ENCODE results near the gene ALKBH4.

DNA sequence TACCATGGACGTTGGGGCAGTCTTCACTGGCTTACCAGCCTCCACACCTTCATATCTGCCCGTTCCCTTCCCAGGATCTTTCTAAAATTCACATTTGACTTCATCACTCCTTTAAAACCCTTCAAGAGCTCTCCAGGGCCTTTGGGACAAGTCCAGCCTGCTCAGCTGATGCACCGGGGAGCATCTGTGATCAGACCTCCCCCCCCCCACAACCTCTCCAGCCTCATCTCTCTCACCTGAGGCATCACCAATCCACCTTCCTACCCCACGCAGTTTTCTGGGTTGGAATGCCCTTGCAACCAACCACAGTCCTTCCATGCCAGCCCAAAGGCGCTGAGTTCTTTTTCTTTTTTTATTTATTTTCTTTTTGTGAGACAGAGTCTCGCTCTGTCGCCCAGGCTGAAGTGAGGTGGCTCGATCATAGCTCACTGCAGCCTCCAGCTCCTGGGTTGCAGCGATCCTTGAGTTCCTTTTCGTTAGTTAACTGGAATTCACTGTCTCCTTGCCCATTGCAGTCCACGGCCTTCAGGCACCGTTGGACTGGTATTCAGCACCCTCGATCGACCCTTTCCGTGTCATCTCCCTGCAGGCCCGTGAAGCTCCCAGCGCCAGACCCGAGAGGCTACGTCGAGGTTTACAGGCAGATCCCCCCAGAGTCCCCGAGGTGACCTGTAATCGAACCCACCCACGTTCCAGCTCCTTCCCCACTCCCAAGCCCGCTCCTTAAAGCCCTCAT is 654 bp downstream of the ALKBH4 start:
- TF ChIP-seq ZNF70 (CRISPR knock-in tag; IDR thresholded peaks at IDR 0.05) (no peak), ZFP30 (CRISPR knock-in tag; IDR thresholded peaks at IDR 0.05) (no peak), ZFP3 (CRISPR knock-in tag; IDR thresholded peaks at IDR 0.05) (no peak), RARB (CRISPR knock-in tag; IDR thresholded peaks at IDR 0.05) (no peak), ZNF565 (CRISPR knock-in tag; conservative IDR thresholded peaks at IDR 0.05; ENCODE audit: low read depth) (no peak), CSDC2 (CRISPR knock-in tag; IDR thresholded peaks at IDR 0.05) (no peak), OSR1 (CRISPR knock-in tag; IDR thresholded peaks at IDR 0.05) (no peak), ARNTL (CRISPR knock-in tag; IDR thresholded peaks at IDR 0.05; ENCODE audit: borderline replicate concordance, low read depth) (no peak), SNAI2 (CRISPR knock-in tag; IDR thresholded peaks at IDR 0.05) (no peak)
- TF ChIP-seq, protein P1, sequence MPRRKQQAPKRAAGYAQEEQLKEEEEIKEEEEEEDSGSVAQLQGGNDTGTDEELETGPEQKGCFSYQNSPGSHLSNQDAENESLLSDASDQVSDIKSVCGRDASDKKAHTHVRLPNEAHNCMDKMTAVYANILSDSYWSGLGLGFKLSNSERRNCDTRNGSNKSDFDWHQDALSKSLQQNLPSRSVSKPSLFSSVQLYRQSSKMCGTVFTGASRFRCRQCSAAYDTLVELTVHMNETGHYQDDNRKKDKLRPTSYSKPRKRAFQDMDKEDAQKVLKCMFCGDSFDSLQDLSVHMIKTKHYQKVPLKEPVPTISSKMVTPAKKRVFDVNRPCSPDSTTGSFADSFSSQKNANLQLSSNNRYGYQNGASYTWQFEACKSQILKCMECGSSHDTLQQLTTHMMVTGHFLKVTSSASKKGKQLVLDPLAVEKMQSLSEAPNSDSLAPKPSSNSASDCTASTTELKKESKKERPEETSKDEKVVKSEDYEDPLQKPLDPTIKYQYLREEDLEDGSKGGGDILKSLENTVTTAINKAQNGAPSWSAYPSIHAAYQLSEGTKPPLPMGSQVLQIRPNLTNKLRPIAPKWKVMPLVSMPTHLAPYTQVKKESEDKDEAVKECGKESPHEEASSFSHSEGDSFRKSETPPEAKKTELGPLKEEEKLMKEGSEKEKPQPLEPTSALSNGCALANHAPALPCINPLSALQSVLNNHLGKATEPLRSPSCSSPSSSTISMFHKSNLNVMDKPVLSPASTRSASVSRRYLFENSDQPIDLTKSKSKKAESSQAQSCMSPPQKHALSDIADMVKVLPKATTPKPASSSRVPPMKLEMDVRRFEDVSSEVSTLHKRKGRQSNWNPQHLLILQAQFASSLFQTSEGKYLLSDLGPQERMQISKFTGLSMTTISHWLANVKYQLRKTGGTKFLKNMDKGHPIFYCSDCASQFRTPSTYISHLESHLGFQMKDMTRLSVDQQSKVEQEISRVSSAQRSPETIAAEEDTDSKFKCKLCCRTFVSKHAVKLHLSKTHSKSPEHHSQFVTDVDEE (CRISPR knock-in tag; IDR thresholded peaks at IDR 0.05): no peak
- TF ChIP-seq, protein P2, sequence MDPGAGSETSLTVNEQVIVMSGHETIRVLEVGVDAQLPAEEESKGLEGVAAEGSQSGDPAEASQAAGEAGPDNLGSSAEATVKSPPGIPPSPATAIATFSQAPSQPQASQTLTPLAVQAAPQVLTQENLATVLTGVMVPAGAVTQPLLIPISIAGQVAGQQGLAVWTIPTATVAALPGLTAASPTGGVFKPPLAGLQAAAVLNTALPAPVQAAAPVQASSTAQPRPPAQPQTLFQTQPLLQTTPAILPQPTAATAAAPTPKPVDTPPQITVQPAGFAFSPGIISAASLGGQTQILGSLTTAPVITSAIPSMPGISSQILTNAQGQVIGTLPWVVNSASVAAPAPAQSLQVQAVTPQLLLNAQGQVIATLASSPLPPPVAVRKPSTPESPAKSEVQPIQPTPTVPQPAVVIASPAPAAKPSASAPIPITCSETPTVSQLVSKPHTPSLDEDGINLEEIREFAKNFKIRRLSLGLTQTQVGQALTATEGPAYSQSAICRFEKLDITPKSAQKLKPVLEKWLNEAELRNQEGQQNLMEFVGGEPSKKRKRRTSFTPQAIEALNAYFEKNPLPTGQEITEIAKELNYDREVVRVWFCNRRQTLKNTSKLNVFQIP (CRISPR knock-in tag; IDR thresholded peaks at IDR 0.05; ENCODE audit: borderline replicate concordance, low read depth): no peak
- TF ChIP-seq, protein P3, sequence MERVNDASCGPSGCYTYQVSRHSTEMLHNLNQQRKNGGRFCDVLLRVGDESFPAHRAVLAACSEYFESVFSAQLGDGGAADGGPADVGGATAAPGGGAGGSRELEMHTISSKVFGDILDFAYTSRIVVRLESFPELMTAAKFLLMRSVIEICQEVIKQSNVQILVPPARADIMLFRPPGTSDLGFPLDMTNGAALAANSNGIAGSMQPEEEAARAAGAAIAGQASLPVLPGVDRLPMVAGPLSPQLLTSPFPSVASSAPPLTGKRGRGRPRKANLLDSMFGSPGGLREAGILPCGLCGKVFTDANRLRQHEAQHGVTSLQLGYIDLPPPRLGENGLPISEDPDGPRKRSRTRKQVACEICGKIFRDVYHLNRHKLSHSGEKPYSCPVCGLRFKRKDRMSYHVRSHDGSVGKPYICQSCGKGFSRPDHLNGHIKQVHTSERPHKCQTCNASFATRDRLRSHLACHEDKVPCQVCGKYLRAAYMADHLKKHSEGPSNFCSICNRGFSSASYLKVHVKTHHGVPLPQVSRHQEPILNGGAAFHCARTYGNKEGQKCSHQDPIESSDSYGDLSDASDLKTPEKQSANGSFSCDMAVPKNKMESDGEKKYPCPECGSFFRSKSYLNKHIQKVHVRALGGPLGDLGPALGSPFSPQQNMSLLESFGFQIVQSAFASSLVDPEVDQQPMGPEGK (CRISPR knock-in tag; IDR thresholded peaks at IDR 0.05; ENCODE audit: borderline replicate concordance): no peak

All from SK-N-SH treated with all-trans-retinoic acid at 6 μM for 48 hours (cell line).